PFSK-1 (cell line): ENCODE measurements around the gene HIRA.

Experiments used
- POLR2AphosphoS5 ChIP-seq: IDR thresholded peaks from 2 replicates; pipeline ENCODE4 v1.6.1; 2012; ENCODE audit warnings: low read depth, mild to moderate bottlenecking, control low read depth, low read length, moderate library complexity
- TAF1 ChIP-seq: IDR thresholded peaks from 2 replicates; pipeline ENCODE4 v1.6.1; 2012; ENCODE audit warnings: low read length, control low read depth, borderline replicate concordance; ENCODE audit not compliant: insufficient read depth

- TF ChIP-seq POLR2AphosphoS5 (no peak), TAF1 (no peak)
Observed at GRCh38 chr22:19424186-19424500, 7.4 kb downstream of the HIRA start.
